Measurements from ENCODE around the gene CYP4F12. TPM values are rescaled to one million over a fixed set of nuclear protein-coding genes. Genes with fewer than 3 reads are reported as not detected.

CYP4F12 gene
- total and polyA plus RNA-seq, 2 of the 8 experiments (the other 6 are each of a cell fraction or from before 2014, with no cell fraction given): not detected

DNA sequence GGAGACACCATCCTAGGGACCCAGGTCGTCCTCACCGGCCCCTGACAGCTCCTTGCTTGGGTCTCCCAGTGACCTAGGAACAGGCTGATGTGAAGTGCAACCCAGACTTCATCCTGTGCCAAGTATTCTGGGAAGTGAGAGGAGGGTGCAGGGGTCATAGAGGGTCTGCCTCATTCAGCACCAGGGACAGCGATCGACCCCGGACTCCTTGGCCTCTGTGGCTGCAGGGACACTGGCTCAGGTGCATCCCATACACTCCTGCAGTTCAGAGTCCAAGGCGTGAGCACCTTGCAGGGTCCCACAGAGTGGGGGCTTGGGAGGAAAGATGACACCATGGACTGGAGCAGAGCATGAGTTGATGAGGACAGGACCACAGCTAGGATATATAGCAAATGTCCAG is 44.9 kb downstream of the CYP4F12 start:
- no peak overlapping the region for H4K5ac ChIP-seq (ENCODE audit: insufficient read length, low read depth, low read length)
- no peak overlapping the region for H3K4me3 ChIP-seq (ENCODE audit: extremely low read depth in 1 of 4, insufficient read depth in 2 of 4, low read depth in 3 of 4, low read length in 4 of 4)
- H4K91ac ChIP-seq (replicated peaks; ENCODE audit: insufficient read length, low read length): no peak overlapping the region
- no peak overlapping the region for H3K14ac ChIP-seq (ENCODE audit: insufficient read length)
- CTCF ChIA-PET (ENCODE audit: partially characterized antibody): no interaction called here
- DNase-seq (ENCODE audit: low read depth in 1 of 2, low spot score in 2 of 2): no peak
- no peaks in the 10 kb centered on the region for H3K79me2 ChIP-seq (ENCODE audit: control insufficient read depth in 1 of 2, insufficient read depth in 2 of 2, low read length in 2 of 2)
- H3K9ac ChIP-seq (replicated peaks in 1 of 4; ENCODE audit: extremely low read depth in 1 of 4, low read depth in 3 of 4, low read length in 3 of 4): no peak overlapping the region
- no peak overlapping the region for H3K4ac ChIP-seq (replicated peaks; ENCODE audit: insufficient read length, low read depth, low read length)
- H2BK15ac ChIP-seq (ENCODE audit: low read length): no peak overlapping the region
- H2BK20ac ChIP-seq (ENCODE audit: low read length): no peak overlapping the region
- no peaks in the 10 kb centered on the region for H3K79me1 ChIP-seq (ENCODE audit: low read depth, low read length)
- no peaks in the 10 kb centered on the region for H3K4me1 ChIP-seq (replicated peaks in 1 of 4; ENCODE audit: control insufficient read depth in 3 of 4, insufficient read depth in 4 of 4, low read length in 3 of 4)
- H3K27me3 ChIP-seq (replicated peaks in 1 of 4; ENCODE audit: control insufficient read depth in 3 of 4, extremely low read depth in 1 of 4, insufficient read depth in 3 of 4, low read length in 3 of 4): no peaks in the 10 kb centered on the region
- no peak overlapping the region for H2AK5ac ChIP-seq (ENCODE audit: low read depth, low read length)
- no peak overlapping the region for H3K56ac ChIP-seq (replicated peaks; ENCODE audit: insufficient read length, low read depth, low read length)
- 77% methylated on average over 6 of the region's 6 CpGs; no CpG with 5 or more reads in 1 of the 2 experiments for WGBS, 2 experiments (ENCODE audit: extremely low coverage in 1 of 2, insufficient coverage in 1 of 2, insufficient read length in 1 of 2, insufficient replicate concordance in 2 of 2, low coverage in 1 of 2, low lambda C conversion rate in 2 of 2, missing lambda C conversion rate in 1 of 2)
- POLR2A ChIA-PET (ENCODE audit: partially characterized antibody): no interaction called here
- H2BK5ac ChIP-seq (ENCODE audit: low read depth, low read length): no peak overlapping the region
- no peak overlapping the region for H3K27ac ChIP-seq (ENCODE audit: low read depth, low read length)
- no peak overlapping the region for H3K4me2 ChIP-seq (ENCODE audit: insufficient read depth in 1 of 2, low read depth in 2 of 2, low read length in 2 of 2)
- FAIRE-seq: no peak
- no peak overlapping the region for H2BK12ac ChIP-seq (ENCODE audit: low read depth, low read length)
- no peak overlapping the region for H3K23ac ChIP-seq (ENCODE audit: insufficient read length)
- H3K9me3 ChIP-seq (ENCODE audit: insufficient read depth in 2 of 2, low read depth in 1 of 2, low read length in 1 of 2): peaks cover 70 to 74% of the 10 kb centered on the region in 2 experiments
- no peak overlapping the region for H2AFZ ChIP-seq (ENCODE audit: low read length)
- no peaks in the 10 kb centered on the region for H4K20me1 ChIP-seq (replicated peaks in 1 of 2; ENCODE audit: control insufficient read depth in 1 of 2, insufficient read depth in 2 of 2, low read length in 2 of 2)
- H3K23me2 ChIP-seq (ENCODE audit: low read depth, low read length): no peaks in the 10 kb centered on the region
- H3K36me3 ChIP-seq (ENCODE audit: control insufficient read depth in 2 of 4, insufficient read depth in 4 of 4, low read length in 3 of 4): no peaks in the 10 kb centered on the region
- TF ChIP-seq KDM5A (IDR thresholded peaks at IDR 0.05; ENCODE audit: low read length) (no peak), SP4 (IDR thresholded peaks at IDR 0.05; ENCODE audit: low read length) (no peak), CHD1 (IDR thresholded peaks at IDR 0.05; ENCODE audit: low read depth, low read length) (no peak), CREB1 (IDR thresholded peaks at IDR 0.05) (no peak), SP1 (IDR thresholded peaks at IDR 0.05; ENCODE audit: low read depth, low read length) (no peak), FOSL1 (IDR thresholded peaks at IDR 0.05; ENCODE audit: insufficient read depth, low read depth, low read length) (no peak), TAF7 (optimal IDR thresholded peaks at IDR 0.05; ENCODE audit: borderline replicate concordance, low read depth, low read length) (no peak), SRF (IDR thresholded peaks at IDR 0.05; ENCODE audit: low read depth, low read length) (no peak)
- TF ChIP-seq, protein P1, sequence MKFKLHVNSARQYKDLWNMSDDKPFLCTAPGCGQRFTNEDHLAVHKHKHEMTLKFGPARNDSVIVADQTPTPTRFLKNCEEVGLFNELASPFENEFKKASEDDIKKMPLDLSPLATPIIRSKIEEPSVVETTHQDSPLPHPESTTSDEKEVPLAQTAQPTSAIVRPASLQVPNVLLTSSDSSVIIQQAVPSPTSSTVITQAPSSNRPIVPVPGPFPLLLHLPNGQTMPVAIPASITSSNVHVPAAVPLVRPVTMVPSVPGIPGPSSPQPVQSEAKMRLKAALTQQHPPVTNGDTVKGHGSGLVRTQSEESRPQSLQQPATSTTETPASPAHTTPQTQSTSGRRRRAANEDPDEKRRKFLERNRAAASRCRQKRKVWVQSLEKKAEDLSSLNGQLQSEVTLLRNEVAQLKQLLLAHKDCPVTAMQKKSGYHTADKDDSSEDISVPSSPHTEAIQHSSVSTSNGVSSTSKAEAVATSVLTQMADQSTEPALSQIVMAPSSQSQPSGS (IDR thresholded peaks at IDR 0.05; ENCODE audit: low read length): no peak
- H2BK120ac ChIP-seq (replicated peaks; ENCODE audit: low read depth, low read length): no peak overlapping the region
- H3K18ac ChIP-seq (ENCODE audit: extremely low read depth, low read length): no peak overlapping the region
- no peak overlapping the region for H4K8ac ChIP-seq (ENCODE audit: extremely low read depth, insufficient read depth, low read length)
